Measurements from ENCODE around the gene PLAAT3. TPM values are rescaled to one million over a fixed set of nuclear protein-coding genes. Genes with fewer than 3 reads are reported as not detected.
"Not testable (repeated sequence)": the region's sequence is repeated elsewhere in the genome, so short reads cannot be mapped to it uniquely, and the experiment has no call there.

The PLAAT3 gene
- total RNA-seq, 2 experiments from 2014 or later: 6.0 to 6.5 TPM

DNA sequence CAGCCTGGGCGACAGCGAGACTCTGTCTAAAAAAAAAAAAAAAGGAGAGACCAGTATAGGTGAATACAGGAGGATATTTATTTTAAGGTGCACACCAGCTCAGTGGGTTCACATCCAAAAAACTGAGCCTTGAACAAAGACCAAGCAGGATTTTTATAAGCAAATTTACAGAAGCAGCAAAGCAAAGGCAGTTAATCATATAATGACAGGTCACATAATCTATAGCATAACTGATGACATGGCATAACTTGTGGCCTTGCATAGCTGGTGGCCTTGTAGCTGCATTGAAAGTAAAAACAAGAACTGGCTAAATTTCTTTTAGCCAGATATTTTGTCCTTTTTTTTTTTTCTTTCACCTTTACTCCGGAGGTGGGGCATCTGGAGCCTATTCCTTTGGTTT, 2.7 kb upstream of the PLAAT3 start:
- Mint-ChIP-seq H3K4me1 (peaks cover 14% of the 10 kb centered on the region), H3K4me3 (no peak overlapping the region), H3K27me3 (no peaks in the 10 kb centered on the region), H3K27ac (no peak overlapping the region), H3K36me3 (no peaks in the 10 kb centered on the region), H3K9me3 (no peaks in the 10 kb centered on the region)
- no peak for DNase-seq

DNA sequence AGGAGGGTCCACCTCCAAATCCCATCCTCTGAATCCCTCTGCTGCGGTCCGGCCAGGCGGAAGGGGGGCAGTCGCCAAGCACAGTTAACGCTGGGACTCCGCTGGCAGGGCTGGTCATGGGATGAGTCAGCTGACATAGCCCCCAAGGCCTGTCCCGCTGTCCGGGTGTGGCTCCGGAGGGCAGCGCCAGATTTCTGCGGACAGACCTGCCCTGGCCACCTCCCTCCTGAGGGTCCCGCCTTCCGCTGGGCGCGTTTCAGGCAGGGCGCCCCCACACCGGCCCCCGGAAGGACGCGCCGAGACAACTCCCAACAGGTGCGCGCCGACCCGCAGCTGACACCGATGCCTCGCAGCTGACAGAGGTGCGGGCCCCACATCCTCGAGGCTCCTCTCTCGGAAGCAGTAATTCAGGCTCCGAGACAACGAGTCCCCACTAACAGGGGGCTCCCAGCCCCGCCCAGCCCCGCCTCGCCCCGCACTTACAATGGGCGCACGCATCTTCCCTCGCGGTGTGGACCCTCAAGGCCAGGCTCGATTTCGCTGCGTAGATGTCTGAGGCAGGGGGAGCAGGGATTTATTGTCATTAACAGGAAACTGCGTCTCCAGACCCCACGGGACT, 607 bp downstream of the PLAAT3 start:
- Mint-ChIP-seq H3K4me3 (peak overlapping the region; percentile 81), H3K27ac (no peak overlapping the region), H3K36me3 (no peaks in the 10 kb centered on the region), H3K4me1 (peaks cover 22% of the 10 kb centered on the region), H3K27me3 (no peaks in the 10 kb centered on the region), H3K9me3 (no peaks in the 10 kb centered on the region)
- peak; percentile 48 for DNase-seq

DNA sequence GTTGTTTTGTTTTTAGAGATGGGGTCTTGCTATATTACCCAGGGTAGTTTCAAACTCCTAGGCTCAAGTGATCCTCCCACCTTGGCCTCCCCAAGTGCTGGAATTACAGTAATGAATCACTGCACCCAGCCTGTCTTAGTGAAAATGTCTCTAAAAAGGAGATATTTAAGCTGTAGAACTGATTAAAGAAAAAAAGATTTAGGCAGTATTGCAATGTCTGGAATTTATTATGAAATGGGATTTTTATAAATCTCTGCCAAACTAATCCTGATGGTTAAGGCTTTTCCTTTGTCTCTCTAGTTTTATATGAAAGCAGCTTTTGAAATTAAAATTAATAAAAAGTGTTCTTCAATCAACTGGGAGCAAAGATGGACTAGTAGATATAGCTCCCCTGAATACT, 2.1 kb downstream of the PLAAT3 start:
- Mint-ChIP-seq H3K36me3 (no peaks in the 10 kb centered on the region), H3K4me3 (no peak overlapping the region), H3K4me1 (peaks cover 27% of the 10 kb centered on the region), H3K9me3 (no peaks in the 10 kb centered on the region), H3K27ac (no peak overlapping the region), H3K27me3 (no peaks in the 10 kb centered on the region)
- DNase-seq: no peak

DNA sequence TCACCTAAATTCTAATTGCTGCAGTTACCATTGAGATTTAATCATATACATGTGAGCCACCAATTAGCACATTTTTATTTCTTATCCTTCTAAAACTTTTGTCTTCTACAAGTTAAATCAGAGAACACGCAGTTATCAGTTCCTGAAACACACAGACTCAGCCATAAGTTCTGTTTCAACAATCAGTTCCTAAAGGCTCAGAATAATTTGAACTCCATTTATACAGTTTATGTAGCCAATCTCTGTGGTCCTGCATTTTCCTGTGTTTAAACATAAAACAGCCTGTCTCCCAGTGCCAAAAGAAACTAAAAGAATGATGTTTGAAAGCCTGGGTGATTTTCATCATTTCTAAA, 2.9 kb downstream of the PLAAT3 start:
- Mint-ChIP-seq H3K27ac (no peak overlapping the region), H3K9me3 (no peaks in the 10 kb centered on the region)

DNA sequence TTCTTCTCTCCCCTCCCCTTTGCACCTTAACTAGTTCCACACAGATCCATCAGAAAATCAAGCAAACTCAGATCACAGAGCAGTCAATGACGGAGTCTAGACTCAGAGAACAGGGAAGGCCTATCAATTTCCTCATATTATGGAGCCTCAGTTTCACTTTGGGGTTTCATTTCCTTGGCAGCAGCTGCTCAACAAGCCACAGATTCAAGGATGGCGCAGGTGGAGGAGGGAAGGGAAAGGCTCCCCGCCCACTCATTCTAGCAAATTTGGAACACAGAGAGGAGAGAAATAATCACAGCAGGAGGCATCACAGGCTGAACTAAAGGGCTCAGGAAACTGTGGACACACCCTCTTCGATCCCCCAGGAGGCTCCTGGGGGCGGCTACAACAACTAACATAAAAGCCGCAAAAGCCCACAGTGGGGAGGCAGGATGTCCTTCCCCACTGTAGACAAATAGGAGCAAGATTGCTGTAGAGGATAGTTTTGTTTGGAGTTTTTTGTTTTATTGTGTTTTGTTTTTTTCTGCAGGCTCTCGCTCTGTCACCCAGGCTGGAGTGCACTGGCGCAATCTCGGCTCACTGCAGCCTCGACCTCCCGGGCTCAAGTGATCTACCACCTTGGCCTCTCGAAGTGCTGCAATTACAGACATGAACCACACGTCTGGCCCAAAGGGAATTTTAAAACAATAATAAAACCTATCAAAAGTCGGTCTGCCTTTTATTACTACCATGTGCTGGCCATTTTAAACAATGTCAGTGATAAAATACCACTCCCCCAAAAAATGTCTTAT, 3.4 kb downstream of the PLAAT3 start:
- H3K4me3 Mint-ChIP-seq: no peak overlapping the region
- H3K4me1 Mint-ChIP-seq: peaks cover 27% of the 10 kb centered on the region
- no peaks in the 10 kb centered on the region for H3K27me3 Mint-ChIP-seq

More for the DNA sequence above, 2.9 kb downstream of the PLAAT3 start:
- Mint-ChIP-seq H3K4me3 (no peak overlapping the region), H3K36me3 (no peaks in the 10 kb centered on the region), H3K4me1 (peaks cover 27% of the 10 kb centered on the region), H3K27me3 (no peaks in the 10 kb centered on the region)
- no peak for DNase-seq

DNA sequence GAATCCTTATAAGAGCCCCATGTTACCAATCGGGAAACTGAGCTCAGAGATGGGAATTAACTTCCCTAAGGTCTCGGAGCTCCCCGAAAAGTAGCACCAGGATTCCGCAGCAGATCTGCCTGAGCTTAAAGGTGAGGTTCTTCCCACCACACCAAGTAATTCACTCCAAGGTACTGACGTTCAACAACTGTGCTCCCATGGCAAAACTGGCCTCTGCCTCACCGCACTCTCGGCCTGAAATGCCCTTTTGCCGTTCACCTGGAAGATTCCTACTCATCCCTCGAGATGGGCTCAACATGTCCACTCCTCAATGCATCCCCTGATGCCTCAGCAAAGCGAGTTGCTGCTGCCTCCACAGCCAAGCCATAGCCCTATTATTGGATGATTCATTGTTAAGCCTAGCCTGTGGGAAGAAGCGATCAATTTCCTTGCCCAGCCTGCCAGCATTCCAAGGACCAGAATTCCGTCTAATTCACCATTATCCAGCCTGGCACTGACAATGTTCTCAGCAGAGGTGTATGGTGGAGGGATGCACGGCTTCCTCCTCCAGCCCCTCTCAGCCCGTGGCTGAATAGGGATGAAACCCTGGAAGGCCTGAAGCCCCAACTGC, 4.2 kb downstream of the PLAAT3 start:
- Mint-ChIP-seq H3K27me3 (no peaks in the 10 kb centered on the region), H3K9me3 (no peaks in the 10 kb centered on the region), H3K27ac (peak overlapping the region; percentile 22), H3K4me3 (no peak overlapping the region), H3K4me1 (peaks cover 27% of the 10 kb centered on the region), H3K36me3 (no peaks in the 10 kb centered on the region)
- no peak for DNase-seq

More for the DNA sequence above, 3.4 kb downstream of the PLAAT3 start:
- Mint-ChIP-seq H3K36me3 (no peaks in the 10 kb centered on the region), H3K9me3 (no peaks in the 10 kb centered on the region), H3K27ac (no peak overlapping the region)
- DNase-seq: no peak

DNA sequence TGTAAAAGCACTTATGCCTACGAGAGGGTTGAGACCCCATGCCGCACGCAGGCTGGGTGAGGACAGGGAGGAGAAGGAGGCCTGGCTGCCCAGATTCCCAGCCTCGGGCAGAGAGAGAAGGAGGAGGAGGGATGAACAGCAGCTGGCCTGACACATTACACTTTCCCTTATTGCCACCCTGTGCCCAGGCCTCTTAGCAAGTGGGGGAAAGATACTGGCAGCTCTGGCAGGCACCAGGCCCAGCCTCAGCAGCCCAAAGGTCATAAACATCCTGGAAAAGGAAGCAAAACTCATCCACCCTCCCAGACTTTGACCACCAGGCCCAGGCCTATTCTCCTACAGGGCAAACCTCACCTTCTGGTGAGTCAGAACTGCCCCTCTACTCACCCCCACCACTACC, 4.7 kb downstream of the PLAAT3 start:
- no peaks in the 10 kb centered on the region for H3K27me3 Mint-ChIP-seq
- no peak overlapping the region for H3K27ac Mint-ChIP-seq
- H3K4me3 Mint-ChIP-seq: no peak overlapping the region
- DNase-seq: no peak
- H3K36me3 Mint-ChIP-seq: no peaks in the 10 kb centered on the region
- H3K4me1 Mint-ChIP-seq: peaks cover 26% of the 10 kb centered on the region
- no peaks in the 10 kb centered on the region for H3K9me3 Mint-ChIP-seq

DNA sequence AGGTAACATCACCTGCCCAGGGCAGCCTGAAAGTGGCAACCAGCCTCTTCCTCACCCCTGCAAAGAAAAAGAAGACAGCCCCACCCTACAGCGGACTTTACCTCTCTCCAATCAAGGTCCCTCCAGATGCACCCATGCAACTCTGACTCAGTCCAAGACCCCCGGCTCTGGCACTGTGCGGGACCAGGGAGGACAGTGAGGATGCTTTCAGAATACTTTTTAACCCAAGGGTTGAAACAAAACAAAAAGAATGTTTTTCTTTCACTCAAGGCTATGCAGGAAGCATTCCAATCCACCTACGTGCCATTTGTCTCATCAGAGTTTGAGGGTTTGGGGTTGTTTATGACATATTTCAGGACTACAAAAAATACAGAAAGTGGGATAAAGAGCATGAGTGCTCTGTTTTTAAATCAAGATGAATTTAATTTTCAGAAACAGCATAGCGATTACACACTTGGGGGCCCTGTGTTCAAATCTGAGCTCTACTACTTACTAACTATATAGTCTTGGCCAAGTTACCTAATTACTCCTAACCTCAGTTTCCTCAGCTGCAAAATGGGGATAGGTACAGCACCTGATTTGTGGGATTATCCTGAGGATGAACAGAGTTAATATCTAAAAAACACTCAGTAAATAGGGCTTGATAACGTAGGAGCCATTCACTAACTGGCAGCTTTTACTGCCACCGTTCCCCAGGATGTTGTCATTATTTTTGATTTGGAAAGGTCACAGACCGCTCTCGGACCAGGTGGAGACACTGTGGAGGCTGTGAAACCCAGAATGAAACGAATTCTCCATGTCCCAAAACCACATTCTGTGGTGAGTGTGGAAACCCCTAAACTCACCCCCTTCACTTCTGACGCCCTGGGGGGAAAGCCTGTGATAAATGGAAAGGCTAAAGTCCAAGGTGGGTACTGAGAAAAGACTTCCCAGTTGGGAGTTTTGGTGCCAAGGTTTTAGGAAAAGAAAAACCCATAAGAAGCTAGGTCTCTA, 5.6 kb downstream of the PLAAT3 start:
- Mint-ChIP-seq H3K27ac (no peak overlapping the region), H3K4me3 (no peak overlapping the region), H3K4me1 (peaks cover 24% of the 10 kb centered on the region), H3K27me3 (no peaks in the 10 kb centered on the region), H3K9me3 (no peaks in the 10 kb centered on the region), H3K36me3 (no peaks in the 10 kb centered on the region)
- peak; percentile 22 for DNase-seq

DNA sequence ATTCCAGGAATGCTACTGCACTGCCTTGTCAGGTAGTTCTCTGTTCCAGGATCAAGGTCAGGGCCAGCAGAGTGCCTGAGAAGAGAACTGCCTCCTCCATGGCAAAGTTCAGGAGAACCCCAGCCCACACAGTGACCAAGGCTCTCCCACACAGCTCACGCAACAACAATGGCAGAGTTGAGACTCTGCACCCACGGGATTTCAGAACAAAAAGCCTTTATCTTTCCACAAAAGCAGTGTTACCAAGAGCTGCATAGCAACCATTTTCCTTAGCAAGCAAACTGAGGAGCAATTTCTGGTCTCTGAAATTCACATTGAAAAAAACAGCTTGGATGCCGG, 11.1 kb downstream of the PLAAT3 start:
- Mint-ChIP-seq H3K27ac (no peak overlapping the region), H3K9me3 (no peaks in the 10 kb centered on the region), H3K27me3 (no peaks in the 10 kb centered on the region), H3K36me3 (no peaks in the 10 kb centered on the region), H3K4me3 (no peak overlapping the region), H3K4me1 (peaks cover 6% of the 10 kb centered on the region)
- no peak for DNase-seq

DNA sequence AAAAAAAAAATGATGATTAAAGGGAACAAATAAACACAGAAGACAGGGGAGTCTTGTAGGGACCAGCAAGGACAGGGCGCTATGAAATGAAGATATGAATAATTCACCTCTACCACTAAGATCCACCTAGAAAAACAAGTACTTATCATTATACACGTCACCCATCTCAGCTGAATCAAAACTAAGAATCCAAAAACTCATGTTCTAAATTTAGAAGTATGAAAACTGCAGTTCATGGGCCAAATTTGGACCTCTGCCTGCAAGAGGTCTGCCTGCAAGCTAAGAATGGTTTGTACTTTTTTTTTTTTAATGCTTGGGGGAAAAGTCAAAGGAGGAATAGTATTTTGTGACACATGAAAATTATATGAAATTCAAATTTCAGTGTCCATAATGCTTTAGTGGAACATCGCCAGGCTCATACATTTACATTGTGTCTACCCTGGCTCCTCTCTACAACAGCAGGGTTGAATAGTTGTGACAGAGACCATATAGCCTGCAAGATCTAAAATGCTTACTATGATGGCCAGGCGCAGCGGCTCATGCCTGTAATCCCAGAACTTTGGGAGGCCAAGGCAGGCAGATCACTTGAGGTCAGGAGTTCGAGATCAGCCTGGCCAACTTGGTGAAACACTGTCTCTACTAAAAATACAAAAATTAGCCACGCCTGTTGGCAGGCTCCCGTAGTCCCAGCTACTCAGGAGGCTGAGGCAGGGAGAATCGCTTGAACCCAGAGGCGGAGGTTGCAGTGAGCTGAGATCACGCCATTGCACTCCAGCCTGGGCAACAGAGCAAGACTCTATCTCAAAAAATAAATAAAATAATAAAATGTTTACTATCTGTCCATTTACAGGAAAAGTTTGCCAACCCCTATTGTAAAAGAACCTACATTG, 11.7 kb downstream of the PLAAT3 start:
- not testable (repeated sequence) for H3K9me3 Mint-ChIP-seq, H3K27me3 Mint-ChIP-seq, H3K4me1 Mint-ChIP-seq

DNA sequence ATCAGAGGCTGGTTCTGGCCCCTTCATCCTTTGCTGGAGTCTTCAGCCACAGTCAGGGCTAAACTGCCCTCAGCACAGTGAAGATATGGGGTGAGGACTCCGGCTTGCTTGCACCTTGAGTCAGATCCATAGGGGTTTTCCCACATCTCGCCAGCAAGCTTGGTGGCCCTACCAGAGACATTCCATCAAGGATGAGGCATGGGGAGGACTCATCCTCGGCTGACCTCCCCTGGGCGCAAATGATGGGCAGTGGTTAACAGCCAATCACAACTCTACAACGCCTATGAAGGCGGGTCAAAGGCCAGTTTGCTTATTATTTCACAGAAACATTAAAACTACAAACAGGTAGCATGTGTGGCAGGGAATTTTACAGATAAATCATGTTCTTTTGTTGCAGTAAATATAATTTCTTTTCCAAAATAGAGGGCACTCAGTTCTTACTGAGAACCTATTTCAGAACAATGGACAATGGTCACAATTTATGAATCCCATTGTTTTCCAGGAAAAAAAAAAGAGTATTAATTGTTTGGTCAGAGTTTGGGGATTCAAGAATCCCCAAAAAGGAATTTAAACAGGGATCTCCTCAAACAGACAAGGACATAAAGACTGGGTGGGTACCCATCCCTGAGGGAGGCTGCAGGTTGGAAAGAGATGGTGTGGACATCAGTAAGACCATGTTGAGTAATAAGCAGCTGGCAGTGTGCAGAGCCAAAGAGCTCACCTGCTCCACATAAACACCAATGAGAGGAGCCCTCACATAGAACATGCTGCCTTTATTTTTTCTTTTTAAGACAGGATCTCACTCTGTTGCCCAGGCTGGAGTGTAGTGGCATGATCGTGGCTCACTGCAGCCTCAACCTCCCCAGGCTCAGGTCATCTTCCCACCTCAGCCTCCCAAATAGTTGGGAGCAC, 14.8 kb downstream of the PLAAT3 start:
- no peaks in the 10 kb centered on the region for H3K36me3 Mint-ChIP-seq
- H3K27ac Mint-ChIP-seq: no peak overlapping the region
- H3K9me3 Mint-ChIP-seq: no peaks in the 10 kb centered on the region
- H3K4me3 Mint-ChIP-seq: no peak overlapping the region
- H3K4me1 Mint-ChIP-seq: peaks cover 5% of the 10 kb centered on the region
- no peaks in the 10 kb centered on the region for H3K27me3 Mint-ChIP-seq
- no peak for DNase-seq

More for the DNA sequence above, 11.7 kb downstream of the PLAAT3 start:
- not testable (repeated sequence) for H3K27ac Mint-ChIP-seq, H3K4me3 Mint-ChIP-seq, H3K36me3 Mint-ChIP-seq, DNase-seq

DNA sequence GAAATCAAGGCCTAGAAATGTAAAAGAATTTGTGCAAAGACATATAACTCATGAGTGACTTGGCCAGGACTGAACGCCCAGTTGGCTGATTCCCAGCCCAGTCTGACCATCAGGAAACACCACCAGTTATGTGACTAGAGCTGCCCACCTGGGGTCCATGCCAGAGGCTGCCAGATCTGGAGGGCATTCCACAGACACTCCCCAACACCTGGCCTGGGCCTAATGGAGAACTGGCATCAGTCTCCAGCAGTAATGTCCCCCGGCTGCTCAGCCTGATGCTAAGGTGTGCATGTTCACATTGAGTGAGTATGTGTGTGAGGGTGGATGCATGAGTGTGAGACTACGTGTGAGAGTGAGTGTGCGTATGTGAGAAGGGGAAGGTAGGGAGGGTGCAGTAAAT, 15.7 kb downstream of the PLAAT3 start:
- H3K27ac Mint-ChIP-seq: no peak overlapping the region
- H3K4me1 Mint-ChIP-seq: peaks cover 5% of the 10 kb centered on the region
- H3K36me3 Mint-ChIP-seq: no peaks in the 10 kb centered on the region
- DNase-seq: no peak
- H3K27me3 Mint-ChIP-seq: no peaks in the 10 kb centered on the region
- no peaks in the 10 kb centered on the region for H3K9me3 Mint-ChIP-seq
- no peak overlapping the region for H3K4me3 Mint-ChIP-seq

DNA sequence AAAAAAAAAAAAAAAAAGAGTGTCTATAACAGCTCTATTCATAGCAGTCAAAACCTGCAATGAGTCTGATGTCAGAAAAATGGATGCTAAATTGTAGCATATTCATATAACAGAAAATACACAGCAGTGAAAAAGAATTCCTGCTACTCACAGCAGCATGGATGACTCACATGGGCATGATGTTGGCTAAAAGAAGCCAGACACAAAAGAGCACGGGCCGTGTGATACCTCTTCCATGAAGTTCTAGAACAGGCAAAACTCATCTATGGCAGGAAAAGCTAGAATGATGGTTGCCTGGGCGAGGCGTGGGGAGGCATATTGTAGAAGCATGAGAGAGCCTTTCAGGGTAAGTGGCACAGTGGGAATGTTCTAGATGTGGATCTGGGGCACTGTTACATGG, 18.9 kb downstream of the PLAAT3 start:
- H3K27ac Mint-ChIP-seq: no peak overlapping the region
- H3K9me3 Mint-ChIP-seq: no peaks in the 10 kb centered on the region

More for the DNA sequence above, 18.9 kb downstream of the PLAAT3 start:
- H3K27me3 Mint-ChIP-seq: no peaks in the 10 kb centered on the region
- DNase-seq: no peak
- no peaks in the 10 kb centered on the region for H3K36me3 Mint-ChIP-seq
- H3K4me1 Mint-ChIP-seq: no peaks in the 10 kb centered on the region
- H3K4me3 Mint-ChIP-seq: no peak overlapping the region

All from activated naive CD8-positive, alpha-beta T cell treated with anti-CD3 and anti-CD28 coated beads for 36 hours (primary cell).